AG04449 (cell line): ENCODE results near the gene TFAP2E.
A peak's percentile ranks its signal among the peaks of the same experiment; 100 is the strongest.

Experiments
- CTCF ChIA-PET: fragments of 350-600 bp; formaldehyde crosslinking; extraction: SDS; loops from one replicate; lab custom pipeline; 2021; ENCODE audit warnings: antibody characterized with exemption; lab: Yijun Ruan, JAX
- POLR2A ChIA-PET: fragments of 400-600, 350-600 bp; formaldehyde crosslinking; extraction: SDS; loops from one replicate; lab custom pipeline; 2020; ENCODE audit warnings: antibody characterized with exemption, inconsistent platforms; lab: Yijun Ruan, JAX
- DNase-seq: peaks from one replicate; pipeline ENCODE4 v3.0.0-alpha.2; 2010; ENCODE audit warnings: low read depth, low spot score
- H3K4me3 ChIP-seq: 2 replicates; pipeline ENCODE4 v1.5.1; 2011; ENCODE audit warnings: low read depth, mild to moderate bottlenecking, control low read depth, low read length
- TF ChIP-seq, protein P1 (sequence below): IDR thresholded peaks from one replicate; pipeline ENCODE4 v1.5.1; 2011; ENCODE audit warnings: mild to moderate bottlenecking, moderate library complexity, low read length, control low read depth, inconsistent platforms; ENCODE audit not compliant: insufficient read depth; ENCODE audit errors: missing control alignments

TFAP2E gene

DNA sequence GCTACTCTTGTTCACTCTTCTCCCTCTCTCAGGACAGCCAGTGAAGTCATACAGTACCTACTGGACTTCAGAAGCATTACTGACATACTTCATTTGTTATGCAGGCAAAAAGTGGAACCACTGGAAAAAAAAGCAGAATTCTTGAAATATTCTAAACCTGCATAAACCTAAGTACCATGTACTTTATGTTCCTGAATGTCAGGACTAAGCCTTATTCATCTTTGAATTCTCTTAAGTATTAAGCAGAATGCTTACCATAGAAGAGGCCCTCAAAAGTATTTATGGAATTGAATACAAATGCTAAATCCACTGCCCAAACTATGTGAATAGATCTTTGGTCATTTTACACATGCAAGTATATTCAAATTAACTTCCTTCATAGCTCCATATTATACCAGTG is 60.4 kb downstream of the TFAP2E start:
- TF ChIP-seq, protein P1, sequence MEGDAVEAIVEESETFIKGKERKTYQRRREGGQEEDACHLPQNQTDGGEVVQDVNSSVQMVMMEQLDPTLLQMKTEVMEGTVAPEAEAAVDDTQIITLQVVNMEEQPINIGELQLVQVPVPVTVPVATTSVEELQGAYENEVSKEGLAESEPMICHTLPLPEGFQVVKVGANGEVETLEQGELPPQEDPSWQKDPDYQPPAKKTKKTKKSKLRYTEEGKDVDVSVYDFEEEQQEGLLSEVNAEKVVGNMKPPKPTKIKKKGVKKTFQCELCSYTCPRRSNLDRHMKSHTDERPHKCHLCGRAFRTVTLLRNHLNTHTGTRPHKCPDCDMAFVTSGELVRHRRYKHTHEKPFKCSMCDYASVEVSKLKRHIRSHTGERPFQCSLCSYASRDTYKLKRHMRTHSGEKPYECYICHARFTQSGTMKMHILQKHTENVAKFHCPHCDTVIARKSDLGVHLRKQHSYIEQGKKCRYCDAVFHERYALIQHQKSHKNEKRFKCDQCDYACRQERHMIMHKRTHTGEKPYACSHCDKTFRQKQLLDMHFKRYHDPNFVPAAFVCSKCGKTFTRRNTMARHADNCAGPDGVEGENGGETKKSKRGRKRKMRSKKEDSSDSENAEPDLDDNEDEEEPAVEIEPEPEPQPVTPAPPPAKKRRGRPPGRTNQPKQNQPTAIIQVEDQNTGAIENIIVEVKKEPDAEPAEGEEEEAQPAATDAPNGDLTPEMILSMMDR: no peak
- H3K4me3 ChIP-seq: no peak overlapping the region
- DNase-seq: peak; percentile 33
- ChIA-PET CTCF (interaction anchor here (1.1 to 2.9 kb wide), 2 partner anchors 82 to 93 kb away, joined by 5 to 17 read pairs; no protein-coding TSS in a partner anchor), POLR2A (no interaction called here)

DNA sequence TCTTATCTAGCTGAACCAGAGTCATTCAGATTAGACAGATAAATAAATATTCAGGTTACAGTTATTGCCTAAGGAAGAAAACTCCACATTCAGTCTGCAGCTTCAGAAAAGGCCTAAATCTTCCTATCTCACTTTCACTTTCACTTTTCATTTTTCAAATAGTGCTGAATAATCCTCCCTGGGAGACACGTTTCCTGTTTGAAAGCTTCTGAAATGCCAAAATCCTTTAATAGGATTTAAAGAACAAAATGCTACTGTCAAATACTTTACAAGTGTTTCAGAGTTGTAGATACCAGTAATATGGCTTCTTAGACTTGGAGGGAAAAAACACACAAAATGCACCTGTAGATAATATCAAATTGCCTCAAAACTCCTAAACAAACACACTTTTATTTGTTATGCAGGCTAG is 64.3 kb downstream of the TFAP2E start:
- DNase-seq: no peak
- ChIA-PET CTCF (interaction anchor here (1.3 to 2.5 kb wide), 4 partner anchors 9 to 90 kb away, joined by 3 to 12 read pairs (median 6); no protein-coding TSS in a partner anchor), POLR2A (no interaction called here)
- TF ChIP-seq, protein P1: no peak
- H3K4me3 ChIP-seq: peak overlapping the region; percentile 32

DNA sequence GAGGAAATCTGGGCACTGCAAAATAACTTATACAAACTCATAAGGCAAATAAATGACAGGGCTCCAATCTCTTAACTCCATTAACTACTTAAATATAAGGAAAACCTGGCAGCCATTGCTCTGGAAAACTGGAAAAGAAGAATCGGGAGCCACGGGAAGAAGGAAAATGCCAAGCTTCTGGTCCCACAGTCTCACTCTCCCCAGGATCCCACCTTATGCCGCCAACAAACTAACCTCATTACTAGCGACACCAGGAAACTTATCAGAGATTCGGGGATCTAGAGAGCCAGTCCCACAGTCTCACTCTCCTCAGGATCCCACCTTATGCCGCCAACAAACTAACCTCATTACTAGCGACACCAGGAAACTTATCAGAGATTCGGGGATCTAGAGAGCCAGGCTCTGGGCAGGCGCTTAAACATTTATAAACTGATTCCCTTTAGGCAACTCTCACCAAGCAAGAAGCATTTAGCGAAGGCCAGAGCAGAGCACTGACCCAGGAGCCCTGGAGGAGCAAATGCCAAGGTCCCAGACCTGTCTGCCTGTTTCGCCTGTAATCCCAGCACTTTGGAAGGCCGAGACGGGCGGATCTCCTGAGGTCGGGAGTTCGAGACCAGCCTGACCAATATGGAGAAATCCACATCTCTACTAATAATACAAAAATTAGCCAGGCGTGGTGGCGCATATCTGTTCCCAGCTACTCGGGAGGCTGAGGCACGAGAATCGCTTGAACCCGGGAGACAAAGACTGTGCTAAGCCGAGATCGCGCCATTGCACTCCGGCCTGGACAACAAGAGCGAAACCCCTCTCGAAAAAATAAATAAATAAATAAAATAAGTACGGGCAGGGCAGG is 67.5 kb downstream of the TFAP2E start:
- DNase-seq: no peak
- POLR2A ChIA-PET: no interaction called here

DNA sequence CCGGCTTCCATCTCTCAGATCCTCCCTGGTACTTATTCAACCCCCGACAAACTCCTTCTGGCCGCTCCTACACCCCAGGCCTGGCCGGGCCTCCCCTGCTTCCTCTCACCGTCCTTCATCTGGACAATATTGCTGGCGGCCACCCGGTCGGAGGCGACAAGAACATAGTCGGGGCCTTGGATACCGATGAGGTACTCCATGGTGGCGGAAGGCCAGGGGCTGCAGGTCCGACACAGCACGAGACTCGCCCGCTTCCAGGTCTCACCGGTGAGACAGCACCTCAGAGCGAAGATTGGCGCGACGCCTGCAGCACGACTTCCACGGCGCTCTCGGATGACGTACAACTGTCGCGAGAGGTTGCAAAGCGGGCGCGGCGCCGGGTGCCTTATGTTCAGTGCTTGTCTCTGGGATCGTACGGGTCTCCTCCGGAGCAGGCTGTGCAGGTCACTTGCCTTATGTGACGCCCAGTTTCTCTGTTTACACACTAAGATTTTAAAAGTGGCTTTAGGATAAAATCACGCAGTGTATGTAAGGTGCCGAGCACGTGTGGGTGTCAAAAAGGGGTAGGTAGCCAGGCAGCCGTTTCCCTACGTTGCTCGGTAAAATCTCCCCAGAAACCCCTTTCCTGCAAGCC is 68.2 kb downstream of the TFAP2E start, which contains the start of gene PSMB2:
PSMB2 (minus strand) TSS at position 294 of the 634 bp plus-strand sequence; CDS start at position 200, 94 bp downstream.
- DNase-seq: peak; percentile 71
- CTCF ChIA-PET: no interaction called here
- TF ChIP-seq, protein P1: no peak
- POLR2A ChIA-PET: no interaction called here
- H3K4me3 ChIP-seq: peak within 1 kb of the TSS; percentile 91

More for the DNA sequence above, 67.5 kb downstream of the TFAP2E start:
- peak overlapping the region; percentile 91 for H3K4me3 ChIP-seq
- TF ChIP-seq, protein P1: no peak
- CTCF ChIA-PET: interaction anchor here (1.2 kb wide), 1 partner anchor 75 kb away, joined by 3 read pairs; no protein-coding TSS in a partner anchor

DNA sequence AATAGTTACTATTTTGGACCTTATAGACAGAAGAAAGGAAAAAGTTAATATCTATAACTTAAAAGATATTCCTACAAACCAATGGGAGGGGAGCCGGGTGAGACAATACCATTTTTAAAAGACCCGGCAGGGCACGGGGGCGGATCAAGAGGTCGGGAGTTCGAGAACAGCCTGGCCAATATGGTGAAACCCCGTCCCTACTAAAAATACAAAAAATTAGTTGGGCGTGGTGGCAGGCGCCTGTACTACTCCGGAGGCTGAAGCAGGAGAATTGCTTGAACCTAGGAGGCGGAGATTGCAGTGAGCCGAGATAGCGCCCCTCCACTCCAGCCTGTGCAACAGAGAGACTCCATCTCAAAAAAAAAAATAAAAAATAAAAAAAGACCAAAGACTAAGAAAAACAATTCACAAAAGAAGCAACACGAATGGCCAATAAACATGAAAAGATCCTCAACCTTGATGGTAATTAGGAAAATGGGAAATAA is 69.4 kb downstream of the TFAP2E start:
- DNase-seq: no peak
- H3K4me3 ChIP-seq: peak overlapping the region; percentile 91
- CTCF ChIA-PET: no interaction called here
- POLR2A ChIA-PET: interaction anchor here (0.9 kb wide), 1 partner anchor 75 kb away, joined by 3 read pairs; no protein-coding TSS in a partner anchor
- TF ChIP-seq, protein P1: no peak
